ENCODE results near the gene ANO10.

- TF ChIP-seq CTCF (IDR thresholded peaks at IDR 0.05) = no peak
- TF ChIP-seq POLR2A (IDR thresholded peaks at IDR 0.05) = no peak
Observed at GRCh38 chr3:43496740-43497375, 125.0 kb downstream of the ANO10 start.

All from uterus (tissue), 2 donors.